Measurements from ENCODE around the gene CPLX1. TPM values are rescaled to one million over a fixed set of nuclear protein-coding genes. Genes with fewer than 3 reads are reported as not detected.
"Not testable (repeated sequence)": the region's sequence is repeated elsewhere in the genome, so short reads cannot be mapped to it uniquely, and the experiment has no call there.

CPLX1 gene
- polyA plus RNA-seq, 3 donors = 1.00 to 1.4 (median 1.3) TPM

- no peak for DNase-seq (ENCODE audit: low read depth in 3 of 3, low spot score in 2 of 3)
Measured at GRCh38 chr4:821631-822030, 4.3 kb downstream of the CPLX1 start.

- no peak for DNase-seq (ENCODE audit: low read depth in 3 of 3, low spot score in 2 of 3)
Measured at GRCh38 chr4:821181-821591, 4.7 kb downstream of the CPLX1 start.

GRCh38 chr4:820230-821172 is 5.4 kb downstream of the CPLX1 start:
- DNase-seq (ENCODE audit: low read depth in 3 of 3, low spot score in 2 of 3) = no peak

- no peak for DNase-seq (ENCODE audit: low read depth in 3 of 3, low spot score in 2 of 3)
Measured at GRCh38 chr4:819401-820229, 6.3 kb downstream of the CPLX1 start.

DNA sequence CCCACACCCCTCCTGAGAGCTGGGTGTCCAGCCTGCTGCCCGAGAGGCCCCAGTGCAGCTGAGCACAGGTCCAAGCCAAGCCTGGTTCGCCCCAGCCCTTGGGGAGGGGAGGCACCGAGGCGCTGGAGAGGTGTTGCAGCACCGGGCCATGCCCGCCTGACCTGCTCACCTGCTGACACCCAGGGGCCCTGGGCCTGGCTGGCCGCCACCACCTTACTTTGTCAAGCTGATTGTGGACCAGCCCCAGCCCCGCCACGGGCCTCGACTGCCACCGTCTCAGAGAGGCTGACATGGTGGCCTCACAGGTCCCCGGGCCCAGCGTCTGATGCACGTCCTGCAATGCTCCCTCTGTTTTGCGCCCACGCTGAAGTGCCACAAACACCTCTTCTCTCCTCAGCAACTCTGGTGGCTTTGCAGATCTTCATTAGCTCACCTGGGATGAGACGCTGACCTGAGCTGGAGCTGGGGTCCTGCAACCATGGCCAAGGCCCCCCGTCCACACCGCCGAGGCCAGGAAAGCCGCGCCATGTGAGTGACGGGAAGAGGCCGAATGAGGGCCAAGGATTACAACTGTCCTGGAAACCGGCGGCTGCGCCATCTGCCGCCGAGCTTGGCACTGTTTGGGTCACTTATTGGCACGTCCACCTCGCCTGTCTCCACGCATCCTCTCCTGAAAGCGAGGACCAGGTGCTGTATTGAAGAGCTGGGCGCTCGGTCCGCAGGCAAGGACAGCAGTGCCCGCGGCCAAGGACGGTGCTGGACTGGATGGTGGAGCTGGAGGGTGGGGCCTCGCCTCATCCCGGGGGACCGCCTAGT is 7.6 kb downstream of the CPLX1 start:
- no peak for DNase-seq (ENCODE audit: low read depth in 3 of 3, low spot score in 2 of 3)

GRCh38 chr4:815464-816146 is 10.3 kb downstream of the CPLX1 start:
- peak in 2 of 3 donors; percentile 40 to 65 for DNase-seq (ENCODE audit: low read depth in 3 of 3, low spot score in 2 of 3)

GRCh38 chr4:814312-814850 is 11.5 kb downstream of the CPLX1 start:
- no peak for DNase-seq (ENCODE audit: low read depth in 3 of 3, low spot score in 2 of 3)

- no peak for DNase-seq (ENCODE audit: low read depth in 3 of 3, low spot score in 2 of 3)
Measured at GRCh38 chr4:813900-814299, 12.0 kb downstream of the CPLX1 start.

- no peak for DNase-seq (ENCODE audit: low read depth in 3 of 3, low spot score in 2 of 3)
Measured at GRCh38 chr4:808860-809570, 16.9 kb downstream of the CPLX1 start.

DNA sequence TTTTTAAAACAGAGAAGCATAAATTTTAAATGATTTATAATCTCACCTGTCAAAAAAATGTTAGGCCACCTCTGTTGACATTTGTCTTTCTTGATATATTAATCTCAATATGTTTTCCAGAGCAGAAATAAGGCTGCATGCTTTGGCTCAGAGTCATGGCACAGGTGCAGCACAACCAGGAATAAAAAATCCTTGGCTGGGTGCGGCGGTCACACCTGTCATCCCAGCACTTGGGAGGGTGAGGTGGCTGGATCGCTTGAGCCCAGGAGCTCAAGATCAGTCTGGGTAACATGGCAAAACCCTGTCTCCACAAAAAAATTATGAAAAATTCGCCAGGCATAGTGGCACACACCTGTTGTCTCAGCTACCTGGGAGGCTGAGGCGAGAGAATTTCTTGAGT is 18.1 kb downstream of the CPLX1 start:
- no peak for DNase-seq (ENCODE audit: low read depth in 3 of 3, low spot score in 2 of 3)

DNA sequence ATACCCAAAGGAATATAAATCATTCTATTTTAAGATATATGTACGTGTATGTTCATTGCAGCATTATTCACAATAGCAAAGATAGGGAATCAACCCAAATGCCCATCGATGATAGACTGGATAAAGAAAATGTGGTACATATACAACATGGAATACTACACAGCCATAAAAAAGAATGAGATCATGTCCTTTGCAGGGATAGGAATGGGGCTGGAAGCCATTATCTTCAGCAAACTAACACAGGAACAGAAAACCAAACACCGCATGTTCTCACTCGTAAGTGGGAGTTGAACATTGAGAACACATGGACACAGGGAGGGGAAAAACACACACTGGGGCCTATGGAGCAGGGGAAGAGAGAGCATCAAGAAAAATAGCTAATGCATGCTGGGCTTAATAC is 18.9 kb downstream of the CPLX1 start:
- DNase-seq (ENCODE audit: low read depth in 3 of 3, low spot score in 2 of 3) = not testable (repeated sequence)

- DNase-seq (ENCODE audit: low read depth in 3 of 3, low spot score in 2 of 3) = no peak
Measured at GRCh38 chr4:804804-805203, 21.1 kb downstream of the CPLX1 start.

DNA sequence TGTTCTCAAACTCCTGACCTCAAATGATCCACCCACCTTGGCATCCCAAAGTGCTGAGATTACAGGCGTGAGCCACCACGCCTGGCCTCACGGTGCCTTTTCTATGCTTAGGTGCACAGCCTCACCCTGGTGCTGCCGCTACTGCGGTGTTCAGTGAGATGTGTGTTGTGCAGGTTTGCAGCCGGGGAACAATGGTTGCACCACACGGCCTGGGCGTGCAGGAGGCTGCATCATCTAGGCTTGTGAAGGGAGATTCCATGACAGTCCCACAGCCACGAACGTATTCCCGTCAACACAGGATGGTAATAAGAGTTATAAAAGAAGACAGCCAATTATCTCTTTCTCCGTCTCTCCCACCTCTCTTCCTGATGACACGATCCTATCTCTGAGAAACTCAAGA is 22.0 kb downstream of the CPLX1 start:
- no peak for DNase-seq (ENCODE audit: low read depth in 3 of 3, low spot score in 2 of 3)

DNA sequence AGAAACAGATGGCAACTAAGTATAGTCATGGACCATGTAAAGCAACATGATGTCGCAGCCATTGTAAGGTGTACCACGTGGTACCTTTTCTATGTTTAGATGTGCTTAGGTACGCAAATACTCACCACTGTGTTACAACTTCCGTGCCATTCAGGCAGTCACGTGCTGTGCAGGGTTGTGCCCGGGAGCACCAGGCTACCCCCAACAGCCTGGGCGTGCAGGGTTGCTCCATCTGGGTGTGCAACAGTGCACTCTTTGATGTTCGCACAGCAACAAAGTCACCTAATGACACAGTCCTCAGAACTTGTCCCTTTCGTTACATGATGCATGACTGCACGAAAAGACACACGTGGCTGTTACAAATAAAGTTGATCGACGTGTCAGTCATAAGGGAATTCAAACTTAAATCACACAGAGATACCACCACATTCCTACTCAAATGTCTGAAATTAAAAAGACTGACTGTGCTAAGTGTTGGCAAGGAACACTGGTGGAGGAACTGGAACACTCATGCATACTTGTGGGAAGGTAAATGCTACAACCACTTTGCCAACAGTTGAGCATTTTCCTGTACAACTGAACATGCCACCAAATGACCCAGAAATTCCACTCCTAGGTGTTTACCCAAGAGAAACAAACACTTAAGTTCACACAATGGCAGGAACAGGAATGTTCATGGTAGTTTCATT is 24.3 kb downstream of the CPLX1 start:
- DNase-seq (ENCODE audit: low read depth in 3 of 3, low spot score in 2 of 3) = no peak

DNA sequence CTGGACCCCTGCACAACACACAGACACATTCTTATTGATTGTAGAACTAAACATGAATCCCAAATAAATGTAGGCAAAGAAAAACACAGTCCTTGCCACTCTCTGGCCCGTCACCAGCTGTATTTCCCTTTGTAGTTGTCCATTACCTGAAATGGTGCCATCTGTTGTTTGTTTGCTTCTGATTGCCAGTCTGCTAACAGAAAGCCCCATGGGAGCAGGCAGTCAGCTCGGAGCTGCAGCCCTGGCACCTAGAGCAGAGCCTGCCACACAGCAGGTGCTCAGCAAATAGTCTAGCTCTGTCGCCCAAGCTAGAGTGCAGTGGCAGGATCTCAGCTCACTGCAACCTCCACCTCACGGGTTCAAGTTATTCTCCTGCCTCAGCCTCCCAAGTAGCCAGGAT is 28.9 kb downstream of the CPLX1 start:
- DNase-seq (ENCODE audit: low read depth in 3 of 3, low spot score in 2 of 3) = no peak

DNA sequence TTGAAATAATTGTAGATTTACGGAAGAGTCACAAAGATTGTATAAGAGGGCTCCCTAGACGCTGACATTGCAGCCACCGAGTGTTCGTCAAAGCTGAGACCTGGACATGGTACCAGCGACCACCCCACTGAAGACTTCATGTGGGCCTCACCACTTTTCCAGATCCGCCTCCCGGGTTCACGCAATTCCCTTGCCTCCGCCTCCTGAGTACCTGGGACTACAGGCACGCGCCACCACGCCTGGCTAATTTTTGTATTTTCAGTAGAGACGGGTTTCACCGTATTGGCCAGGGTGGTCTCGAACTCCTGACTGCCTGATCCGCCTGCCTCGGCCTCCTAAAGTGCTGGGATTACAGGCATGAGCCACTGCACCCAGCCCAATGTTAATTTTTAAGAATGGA is 29.7 kb downstream of the CPLX1 start:
- DNase-seq (ENCODE audit: low read depth in 3 of 3, low spot score in 2 of 3) = no peak

- DNase-seq (ENCODE audit: low read depth in 3 of 3, low spot score in 2 of 3) = no peak
Measured at GRCh38 chr4:795726-796119, 30.2 kb downstream of the CPLX1 start.

- DNase-seq (ENCODE audit: low read depth in 3 of 3, low spot score in 2 of 3) = no peak
Measured at GRCh38 chr4:794900-795725, 30.8 kb downstream of the CPLX1 start.

All from right renal cortex interstitium (tissue), 3 donors.